GM12878 (cell line): ENCODE data around the gene PRKAR2B. TPM values are rescaled to one million over a fixed set of nuclear protein-coding genes. Genes with fewer than 3 reads are reported as not detected.

Experiments
- ATAC-seq: fragments of 200-7000 bp; cut with Tn5 transposase; 3 replicates; pipeline ENCODE4 v1.9.1; 2020; ENCODE audit warnings: mild to moderate bottlenecking, moderate library complexity
- BruUV-seq: library from RNA; stranded (reverse); fragments of 400-500 nt; replicated peaks from 2 replicates; lab custom pipeline; 2021; lab: Mats Ljungman, UMichigan
- CTCF ChIA-PET: fragments of 300-600 bp; sonication (Branson Sonifier 250); formaldehyde crosslinking; extraction: SDS; loops from one replicate; lab custom pipeline; 2021; ENCODE audit warnings: inconsistent platforms; lab: Yijun Ruan, JAX
- POLR2A ChIA-PET: fragments of 350-600 bp; formaldehyde crosslinking; extraction: SDS; loops from one replicate; lab custom pipeline; 2021; ENCODE audit warnings: inconsistent platforms; lab: Charles Lee
- RAD21 ChIA-PET: fragments of 300-600 bp; sonication (Branson Sonifier 250); formaldehyde crosslinking; loops from one replicate; lab custom pipeline; 2023; ENCODE audit warnings: antibody characterized with exemption; ENCODE audit not compliant: unreplicated experiment; lab: Charles Lee
- SMC1A ChIA-PET: fragments of 300-600 bp; sonication (Branson Sonifier 250); formaldehyde crosslinking; loops from one replicate; lab custom pipeline; 2023; ENCODE audit not compliant: unreplicated experiment, uncharacterized antibody; lab: Charles Lee
- DNase-seq: peaks from one replicate; pipeline ENCODE4 v3.0.0-alpha.2; 2011; ENCODE audit warnings: low read depth, low spot score
- FAIRE-seq: peaks from 3 replicates; lab custom pipeline; 2011; peaks lifted over from hg19 to GRCh38; lab: Jason Lieb, UNC
- H2AFZ ChIP-seq: 2 replicates; pipeline ENCODE4 v1.6.0; 2011; ENCODE audit warnings: low read depth, low read length, control low read depth; ENCODE audit not compliant: control insufficient read depth
- H3K27ac ChIP-seq: 2 replicates; pipeline ENCODE4 v1.5.1; 2011; ENCODE audit warnings: control low read depth; ENCODE audit not compliant: control insufficient read depth, insufficient read depth
- H3K27me3 ChIP-seq, 2 experiments: replicated peaks in 1 of 2; 2 replicates each; pipeline versions ENCODE4 v1.6.0 to v1.6.1; 2011; ENCODE audit warnings: low read length in 1 of 2; ENCODE audit not compliant: control insufficient read depth in 2 of 2, insufficient read depth in 2 of 2
- H3K36me3 ChIP-seq, 2 experiments: 2 replicates each; pipeline ENCODE4 v1.5.1; 2011; ENCODE audit warnings: low read length in 1 of 2; ENCODE audit not compliant: control insufficient read depth in 2 of 2, insufficient read depth in 2 of 2
- H3K4me1 ChIP-seq: 2 replicates; pipeline ENCODE4 v1.6.1; 2011; ENCODE audit warnings: mild to moderate bottlenecking, low read length, moderate library complexity, mixed read lengths; ENCODE audit not compliant: control insufficient read depth, insufficient read depth
- H3K4me2 ChIP-seq: 2 replicates; pipeline ENCODE4 v1.6.0; 2011; ENCODE audit warnings: control low read depth; ENCODE audit not compliant: control insufficient read depth, insufficient read depth
- H3K4me3 ChIP-seq: fragments of 200-600 bp; sonication (generic); 2 replicates; pipeline ENCODE4 v1.5.1; 2016
- H3K79me2 ChIP-seq: 2 replicates; pipeline ENCODE4 v1.6.0; 2011; ENCODE audit warnings: low read length; ENCODE audit not compliant: control insufficient read depth, insufficient read depth
- H3K9ac ChIP-seq: 2 replicates; pipeline ENCODE4 v1.8.0; 2011; ENCODE audit warnings: low read length, control low read depth, mixed read lengths; ENCODE audit not compliant: control insufficient read depth, insufficient read depth
- H3K9me3 ChIP-seq: replicated peaks from 3 replicates; pipeline ENCODE4 v1.5.1; 2011; ENCODE audit warnings: mild to moderate bottlenecking, low read length; ENCODE audit not compliant: control insufficient read depth, insufficient read depth
- H4K20me1 ChIP-seq: 2 replicates; pipeline ENCODE4 v1.6.0; 2011; ENCODE audit not compliant: control insufficient read depth, insufficient read depth
- FOS ChIP-seq: IDR thresholded peaks from 3 replicates; pipeline ENCODE4 v1.6.1; 2011; ENCODE audit warnings: borderline replicate concordance; ENCODE audit not compliant: insufficient read length; ENCODE audit errors: extremely low read depth
- IRF4 ChIP-seq: IDR thresholded peaks from 2 replicates; pipeline ENCODE4 v1.6.1; 2011; ENCODE audit warnings: low read depth, low read length
- KAT2A ChIP-seq: conservative IDR thresholded peaks from 2 replicates; pipeline ENCODE4 v1.6.1; 2011; ENCODE audit warnings: low read depth, low read length; ENCODE audit not compliant: control insufficient read depth
- MEF2B ChIP-seq: fragments of 450-650 bp; IDR thresholded peaks from 2 replicates; pipeline ENCODE4 v1.6.1; 2018; ENCODE audit warnings: mild to moderate bottlenecking, moderate library complexity; ENCODE audit not compliant: partially characterized antibody, poor library complexity, severe bottlenecking
- NR2C2 ChIP-seq: IDR thresholded peaks from 2 replicates; pipeline ENCODE4 v1.6.1; 2011; ENCODE audit warnings: borderline replicate concordance, low read depth; ENCODE audit not compliant: control insufficient read depth, insufficient read length
- PAX8 ChIP-seq: fragments of 450-650 bp; IDR thresholded peaks from 2 replicates; pipeline ENCODE4 v1.6.1; 2017; ENCODE audit warnings: mild to moderate bottlenecking, moderate library complexity
- TCF12 ChIP-seq: IDR thresholded peaks from 2 replicates; pipeline ENCODE4 v1.6.1; 2011; ENCODE audit warnings: low read depth, mild to moderate bottlenecking, low read length
- WGBS: methylation state at CpG from one replicate; pipeline ENCODE4 v1.1.6; 2016; ENCODE audit warnings: low lambda C conversion rate; ENCODE audit not compliant: insufficient replicate concordance, insufficient coverage; ENCODE audit errors: missing lambda C conversion rate; 5-methylcytosine and 5-hydroxymethylcytosine counted together
- in situ Hi-C: fragments of 300-500 bp; cut with MboI; formaldehyde crosslinking; loops from 9 replicates; pipeline ENCODE4 v1.14.3; 2018; ENCODE audit warnings: mixed read lengths
- intact Hi-C: fragments of 100-400 bp; cut with micrococcal nuclease; formaldehyde crosslinking; loops from one replicate; pipeline ENCODE4 v1.14.2; 2022; ENCODE audit not compliant: unreplicated experiment
- polyA plus RNA-seq, 11 experiments: library from polyadenylated mRNA; depleted of rRNA in 4 of 11; unstranded in 6 of 11; stranded (reverse) in 5 of 11; fragments of >200 nt; fragmentation: Nextera tagmentation in 4 of 11; fragmentation: Illumina TruSeq in 1 of 11; extraction: Ambion mirVana in 4 of 11; extraction: Trizol in 1 of 11; gene quantifications; 1 replicate in 1 of 11; 2 replicates in 10 of 11; pipeline versions ENCODE4 v1.2.1 to v1.2.3, GENCODE V29; 2011 to 2016; ENCODE audit warnings: inconsistent platforms in 2 of 11, missing spikeins in 2 of 11, low read depth in 1 of 11
- total RNA-seq, 4 experiments: library from RNA; depleted of rRNA in 3 of 4; stranded (reverse); fragments of >200 nt in 3 of 4; fragmentation: Illumina TruSeq in 1 of 4; extraction: Trizol in 1 of 4; gene quantifications; 2 replicates each; pipeline versions ENCODE4 v1.2.1 to v1.2.3, GENCODE V29; 2013 to 2021
- TF ChIP-seq, protein P1 (sequence below): fragments of 450-650 bp; IDR thresholded peaks from 2 replicates; pipeline ENCODE4 v1.6.1; 2017; ENCODE audit warnings: low read depth, mild to moderate bottlenecking, moderate library complexity
- TF ChIP-seq, protein P2 (sequence below): fragments of 450-650 bp; formaldehyde crosslinking; IDR thresholded peaks from 2 replicates; pipeline ENCODE4 v1.4.0; 2022; ENCODE audit warnings: mild to moderate bottlenecking, moderate library complexity
- TF ChIP-seq, protein P3 (sequence below): fragments of 450-650 bp; IDR thresholded peaks from 2 replicates; pipeline ENCODE4 v1.6.1; 2016; ENCODE audit warnings: mild to moderate bottlenecking, moderate library complexity, borderline replicate concordance

PRKAR2B gene
- total and polyA plus RNA-seq, 10 of the 15 experiments (the other 5 are each of a cell fraction or from before 2014, with no cell fraction given), result 0.01 to 0.18 (median 0.04) TPM; not detected in 4

DNA sequence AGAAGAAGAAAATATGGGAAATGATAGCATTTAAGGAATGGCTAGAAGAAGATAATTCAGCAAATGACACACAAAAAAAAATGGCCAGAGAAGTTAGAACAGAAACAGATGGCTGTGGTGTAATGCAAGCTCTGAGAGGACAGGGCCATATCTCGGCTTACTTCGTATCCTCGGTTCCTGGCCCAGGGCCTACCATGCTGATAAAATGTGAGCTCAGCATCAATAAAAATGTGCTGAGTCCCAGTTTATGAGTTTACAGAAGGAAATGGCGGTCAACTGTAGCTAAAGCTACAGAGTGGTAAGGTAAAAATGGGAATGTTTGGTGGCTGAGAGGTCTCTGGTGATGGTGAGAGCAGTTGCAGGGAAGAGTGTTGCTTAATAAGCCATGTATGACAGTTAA lies 165.1 kb downstream of the PRKAR2B start:
- in situ Hi-C loops, result loop anchor here (10.0 kb wide), 1 partner anchor 515 kb away; no protein-coding TSS in a partner anchor
- TF ChIP-seq, protein P1, sequence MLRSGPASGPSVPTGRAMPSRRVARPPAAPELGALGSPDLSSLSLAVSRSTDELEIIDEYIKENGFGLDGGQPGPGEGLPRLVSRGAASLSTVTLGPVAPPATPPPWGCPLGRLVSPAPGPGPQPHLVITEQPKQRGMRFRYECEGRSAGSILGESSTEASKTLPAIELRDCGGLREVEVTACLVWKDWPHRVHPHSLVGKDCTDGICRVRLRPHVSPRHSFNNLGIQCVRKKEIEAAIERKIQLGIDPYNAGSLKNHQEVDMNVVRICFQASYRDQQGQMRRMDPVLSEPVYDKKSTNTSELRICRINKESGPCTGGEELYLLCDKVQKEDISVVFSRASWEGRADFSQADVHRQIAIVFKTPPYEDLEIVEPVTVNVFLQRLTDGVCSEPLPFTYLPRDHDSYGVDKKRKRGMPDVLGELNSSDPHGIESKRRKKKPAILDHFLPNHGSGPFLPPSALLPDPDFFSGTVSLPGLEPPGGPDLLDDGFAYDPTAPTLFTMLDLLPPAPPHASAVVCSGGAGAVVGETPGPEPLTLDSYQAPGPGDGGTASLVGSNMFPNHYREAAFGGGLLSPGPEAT, result no peak
- TF ChIP-seq PAX8 (no peak), TCF12 (no peak), KAT2A (no peak), IRF4 (no peak), MEF2B (no peak), NR2C2 (no peak), FOS (no peak)
- TF ChIP-seq, protein P2, sequence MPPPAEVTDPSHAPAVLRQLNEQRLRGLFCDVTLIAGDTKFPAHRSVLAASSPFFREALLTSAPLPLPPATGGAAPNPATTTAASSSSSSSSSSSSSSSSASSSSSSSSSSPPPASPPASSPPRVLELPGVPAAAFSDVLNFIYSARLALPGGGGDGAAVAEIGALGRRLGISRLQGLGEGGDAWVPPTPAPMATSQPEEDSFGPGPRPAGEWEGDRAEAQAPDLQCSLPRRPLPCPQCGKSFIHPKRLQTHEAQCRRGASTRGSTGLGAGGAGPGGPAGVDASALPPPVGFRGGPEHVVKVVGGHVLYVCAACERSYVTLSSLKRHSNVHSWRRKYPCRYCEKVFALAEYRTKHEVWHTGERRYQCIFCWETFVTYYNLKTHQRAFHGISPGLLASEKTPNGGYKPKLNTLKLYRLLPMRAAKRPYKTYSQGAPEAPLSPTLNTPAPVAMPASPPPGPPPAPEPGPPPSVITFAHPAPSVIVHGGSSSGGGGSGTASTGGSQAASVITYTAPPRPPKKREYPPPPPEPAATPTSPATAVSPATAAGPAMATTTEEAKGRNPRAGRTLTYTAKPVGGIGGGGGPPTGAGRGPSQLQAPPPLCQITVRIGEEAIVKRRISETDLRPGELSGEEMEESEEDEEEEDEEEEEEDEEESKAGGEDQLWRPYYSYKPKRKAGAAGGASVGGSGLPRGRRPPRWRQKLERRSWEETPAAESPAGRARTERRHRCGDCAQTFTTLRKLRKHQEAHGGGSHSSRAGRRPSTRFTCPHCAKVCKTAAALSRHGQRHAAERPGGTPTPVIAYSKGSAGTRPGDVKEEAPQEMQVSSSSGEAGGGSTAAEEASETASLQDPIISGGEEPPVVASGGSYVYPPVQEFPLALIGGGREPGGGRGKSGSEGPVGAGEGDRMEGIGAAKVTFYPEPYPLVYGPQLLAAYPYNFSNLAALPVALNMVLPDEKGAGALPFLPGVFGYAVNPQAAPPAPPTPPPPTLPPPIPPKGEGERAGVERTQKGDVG, result no peak
- TF ChIP-seq, protein P3, sequence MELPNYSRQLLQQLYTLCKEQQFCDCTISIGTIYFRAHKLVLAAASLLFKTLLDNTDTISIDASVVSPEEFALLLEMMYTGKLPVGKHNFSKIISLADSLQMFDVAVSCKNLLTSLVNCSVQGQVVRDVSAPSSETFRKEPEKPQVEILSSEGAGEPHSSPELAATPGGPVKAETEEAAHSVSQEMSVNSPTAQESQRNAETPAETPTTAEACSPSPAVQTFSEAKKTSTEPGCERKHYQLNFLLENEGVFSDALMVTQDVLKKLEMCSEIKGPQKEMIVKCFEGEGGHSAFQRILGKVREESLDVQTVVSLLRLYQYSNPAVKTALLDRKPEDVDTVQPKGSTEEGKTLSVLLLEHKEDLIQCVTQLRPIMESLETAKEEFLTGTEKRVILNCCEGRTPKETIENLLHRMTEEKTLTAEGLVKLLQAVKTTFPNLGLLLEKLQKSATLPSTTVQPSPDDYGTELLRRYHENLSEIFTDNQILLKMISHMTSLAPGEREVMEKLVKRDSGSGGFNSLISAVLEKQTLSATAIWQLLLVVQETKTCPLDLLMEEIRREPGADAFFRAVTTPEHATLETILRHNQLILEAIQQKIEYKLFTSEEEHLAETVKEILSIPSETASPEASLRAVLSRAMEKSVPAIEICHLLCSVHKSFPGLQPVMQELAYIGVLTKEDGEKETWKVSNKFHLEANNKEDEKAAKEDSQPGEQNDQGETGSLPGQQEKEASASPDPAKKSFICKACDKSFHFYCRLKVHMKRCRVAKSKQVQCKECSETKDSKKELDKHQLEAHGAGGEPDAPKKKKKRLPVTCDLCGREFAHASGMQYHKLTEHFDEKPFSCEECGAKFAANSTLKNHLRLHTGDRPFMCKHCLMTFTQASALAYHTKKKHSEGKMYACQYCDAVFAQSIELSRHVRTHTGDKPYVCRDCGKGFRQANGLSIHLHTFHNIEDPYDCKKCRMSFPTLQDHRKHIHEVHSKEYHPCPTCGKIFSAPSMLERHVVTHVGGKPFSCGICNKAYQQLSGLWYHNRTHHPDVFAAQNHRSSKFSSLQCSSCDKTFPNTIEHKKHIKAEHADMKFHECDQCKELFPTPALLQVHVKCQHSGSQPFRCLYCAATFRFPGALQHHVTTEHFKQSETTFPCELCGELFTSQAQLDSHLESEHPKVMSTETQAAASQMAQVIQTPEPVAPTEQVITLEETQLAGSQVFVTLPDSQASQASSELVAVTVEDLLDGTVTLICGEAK, result no peak
- CTCF ChIA-PET, result interaction anchor here (1.1 to 1.4 kb wide), 2 partner anchors 9 to 15 kb away, joined by 4 to 5 read pairs; no protein-coding TSS in a partner anchor
- intact Hi-C loops, result no loop called here
- SMC1A ChIA-PET, result interaction anchor here (1.0 kb wide), 1 partner anchor 413 kb away, joined by 3 read pairs; no protein-coding TSS in a partner anchor
- H3K36me3 ChIP-seq, result peaks cover 2 to 10% of the 10 kb centered on the region in 2 experiments; a peak in 3 of 4 replicates
- no peak overlapping the region for H3K27ac ChIP-seq
- RAD21 ChIA-PET, result no interaction called here
- H4K20me1 ChIP-seq, result no peaks in the 10 kb centered on the region
- H3K9me3 ChIP-seq, result peaks cover 1% of the 10 kb centered on the region; the same call in 2 of the 3 replicates
- 96% methylated on average over 4 of the region's 4 CpGs for WGBS
- H3K4me1 ChIP-seq, result no peaks in the 10 kb centered on the region
- DNase-seq (no peak), FAIRE-seq (no peak), ATAC-seq (no peak)
- no peak overlapping the region for H2AFZ ChIP-seq
- no peak overlapping the region for H3K9ac ChIP-seq
- no TSS peak for BruUV-seq
- no peak overlapping the region for H3K4me2 ChIP-seq
- H3K79me2 ChIP-seq, result no peaks in the 10 kb centered on the region
- POLR2A ChIA-PET, result interaction anchor here (0.8 kb wide), 1 partner anchor 36 kb away, joined by 3 read pairs; no protein-coding TSS in a partner anchor
- H3K4me3 ChIP-seq, result no peak overlapping the region
- no peaks in the 10 kb centered on the region for H3K27me3 ChIP-seq
